ENCODE data around the gene OR1A2. TPM values are rescaled to one million over a fixed set of nuclear protein-coding genes. Genes with fewer than 3 reads are reported as not detected.

Gene OR1A2
- total RNA-seq (not detected in 2 replicates), polyA plus RNA-seq (not detected in 2 replicates)

DNA sequence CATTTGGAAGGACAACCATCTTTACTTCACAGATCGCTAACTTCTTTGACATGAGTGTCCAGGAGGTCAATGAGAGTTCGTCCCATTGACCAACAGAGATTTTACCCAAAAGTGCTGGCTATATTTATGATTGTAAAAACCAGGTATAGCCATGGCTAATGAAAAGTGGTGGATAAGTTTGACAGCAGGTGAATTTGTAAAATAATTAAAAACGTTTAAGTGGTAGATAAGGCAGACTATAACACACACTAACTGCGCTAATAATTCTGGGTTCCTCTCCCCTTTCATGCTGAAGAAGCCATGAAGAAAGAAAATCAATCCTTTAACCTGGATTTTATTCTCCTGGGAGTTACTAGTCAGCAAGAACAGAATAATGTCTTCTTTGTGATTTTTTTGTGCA lies at the start of gene OR1A2:
Gene OR1A2 (plus strand): TSS at position 301 of the 400 bp plus-strand sequence. CDS start 0 bp downstream, at position 301.
- Histone ChIP-seq H3K9me3 (ENCODE audit: low read depth) (no peaks in the 10 kb centered on the region), H3K4me1 (ENCODE audit: insufficient read depth) (no peaks in the 10 kb centered on the region), H2AFZ (no peak within 1 kb of the TSS), H3K4me2 (no peak within 1 kb of the TSS), H3K27me3 (no peaks in the 10 kb centered on the region), H4K20me1 (ENCODE audit: insufficient read depth, poor library complexity, severe bottlenecking) (no peaks in the 10 kb centered on the region), H3K79me2 (no peaks in the 10 kb centered on the region), H3K27ac (no peak within 1 kb of the TSS), H3K9me2 (replicated peaks; ENCODE audit: insufficient read depth) (no peaks in the 10 kb centered on the region), H3K36me3 (replicated peaks; ENCODE audit: insufficient read depth, low read depth) (no peaks in the 10 kb centered on the region), H3K4me3 (no peak within 1 kb of the TSS)
- TF ChIP-seq EZH2 (IDR thresholded peaks at IDR 0.05; ENCODE audit: borderline replicate concordance), result no peak
- TF ChIP-seq, protein P1, sequence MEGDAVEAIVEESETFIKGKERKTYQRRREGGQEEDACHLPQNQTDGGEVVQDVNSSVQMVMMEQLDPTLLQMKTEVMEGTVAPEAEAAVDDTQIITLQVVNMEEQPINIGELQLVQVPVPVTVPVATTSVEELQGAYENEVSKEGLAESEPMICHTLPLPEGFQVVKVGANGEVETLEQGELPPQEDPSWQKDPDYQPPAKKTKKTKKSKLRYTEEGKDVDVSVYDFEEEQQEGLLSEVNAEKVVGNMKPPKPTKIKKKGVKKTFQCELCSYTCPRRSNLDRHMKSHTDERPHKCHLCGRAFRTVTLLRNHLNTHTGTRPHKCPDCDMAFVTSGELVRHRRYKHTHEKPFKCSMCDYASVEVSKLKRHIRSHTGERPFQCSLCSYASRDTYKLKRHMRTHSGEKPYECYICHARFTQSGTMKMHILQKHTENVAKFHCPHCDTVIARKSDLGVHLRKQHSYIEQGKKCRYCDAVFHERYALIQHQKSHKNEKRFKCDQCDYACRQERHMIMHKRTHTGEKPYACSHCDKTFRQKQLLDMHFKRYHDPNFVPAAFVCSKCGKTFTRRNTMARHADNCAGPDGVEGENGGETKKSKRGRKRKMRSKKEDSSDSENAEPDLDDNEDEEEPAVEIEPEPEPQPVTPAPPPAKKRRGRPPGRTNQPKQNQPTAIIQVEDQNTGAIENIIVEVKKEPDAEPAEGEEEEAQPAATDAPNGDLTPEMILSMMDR (IDR thresholded peaks at IDR 0.05; ENCODE audit: poor library complexity), result no peak
- no peak for TF ChIP-seq EZH2phosphoT487 (IDR thresholded peaks at IDR 0.05; ENCODE audit: low read depth, severe bottlenecking, unreplicated experiment)
- no peak for DNase-seq (ENCODE audit: low spot score)
- 46% methylated on average over 4 of the region's 4 CpGs for WGBS (ENCODE audit: low lambda C conversion rate, missing lambda C conversion rate)

DNA sequence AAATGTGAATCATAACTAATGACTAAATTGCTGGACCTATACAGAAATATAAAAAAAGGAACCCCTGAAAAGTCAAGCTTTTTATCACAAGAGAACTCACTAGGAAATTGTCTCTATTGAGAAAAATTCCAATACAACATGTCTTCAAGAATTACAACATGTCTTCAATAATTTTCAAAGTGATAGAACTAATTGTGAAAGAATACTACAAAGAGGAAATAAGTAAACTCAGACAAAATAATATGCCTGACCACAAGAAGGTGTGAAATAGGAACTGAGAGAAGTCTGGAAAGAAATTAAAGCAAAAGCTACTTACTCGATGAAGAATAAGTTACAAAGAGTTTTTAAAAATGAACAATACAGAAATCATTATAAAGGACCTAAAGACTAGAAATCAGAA lies 40.1 kb upstream of the OR1A2 start:
- 67% methylated on average over 1 of the region's 1 CpG for WGBS (ENCODE audit: low lambda C conversion rate, missing lambda C conversion rate)

GRCh38 chr17:3167574-3167973 lies 29.7 kb upstream of the OR1A2 start:
- no peak overlapping the region for H3K4me3 ChIP-seq
- H3K36me3 ChIP-seq (replicated peaks; ENCODE audit: insufficient read depth, low read depth), result no peaks in the 10 kb centered on the region
- no peaks in the 10 kb centered on the region for H3K4me1 ChIP-seq (ENCODE audit: insufficient read depth)
- no peaks in the 10 kb centered on the region for H3K9me3 ChIP-seq (ENCODE audit: low read depth)
- no peak for DNase-seq (ENCODE audit: low spot score)
- H3K27ac ChIP-seq, result no peak overlapping the region
- H3K79me2 ChIP-seq, result no peaks in the 10 kb centered on the region
- no peaks in the 10 kb centered on the region for H4K20me1 ChIP-seq (ENCODE audit: insufficient read depth, poor library complexity, severe bottlenecking)
- 77% methylated on average over 5 of the region's 5 CpGs for WGBS (ENCODE audit: low lambda C conversion rate, missing lambda C conversion rate)
- H3K27me3 ChIP-seq, result no peaks in the 10 kb centered on the region
- no peaks in the 10 kb centered on the region for H3K9me2 ChIP-seq (replicated peaks; ENCODE audit: insufficient read depth)
- TF ChIP-seq EZH2phosphoT487 (IDR thresholded peaks at IDR 0.05; ENCODE audit: low read depth, severe bottlenecking, unreplicated experiment), result no peak
- TF ChIP-seq, protein P1 (IDR thresholded peaks at IDR 0.05; ENCODE audit: poor library complexity), result no peak
- TF ChIP-seq EZH2 (IDR thresholded peaks at IDR 0.05; ENCODE audit: borderline replicate concordance), result no peak
- H2AFZ ChIP-seq, result no peak overlapping the region
- no peak overlapping the region for H3K4me2 ChIP-seq

More for the DNA sequence above, 40.1 kb upstream of the OR1A2 start:
- Histone ChIP-seq H2AFZ (no peak overlapping the region), H3K27me3 (no peaks in the 10 kb centered on the region), H3K4me1 (ENCODE audit: insufficient read depth) (no peaks in the 10 kb centered on the region), H3K27ac (no peak overlapping the region), H3K36me3 (replicated peaks; ENCODE audit: insufficient read depth, low read depth) (no peaks in the 10 kb centered on the region), H4K20me1 (ENCODE audit: insufficient read depth, poor library complexity, severe bottlenecking) (no peaks in the 10 kb centered on the region), H3K9me3 (ENCODE audit: low read depth) (no peaks in the 10 kb centered on the region), H3K9me2 (replicated peaks; ENCODE audit: insufficient read depth) (no peaks in the 10 kb centered on the region), H3K4me2 (no peak overlapping the region), H3K4me3 (no peak overlapping the region), H3K79me2 (no peaks in the 10 kb centered on the region)
- no peak for DNase-seq (ENCODE audit: low spot score)
- TF ChIP-seq, protein P1 (IDR thresholded peaks at IDR 0.05; ENCODE audit: poor library complexity), result no peak
- no peak for TF ChIP-seq EZH2 (IDR thresholded peaks at IDR 0.05; ENCODE audit: borderline replicate concordance)
- TF ChIP-seq EZH2phosphoT487 (IDR thresholded peaks at IDR 0.05; ENCODE audit: low read depth, severe bottlenecking, unreplicated experiment), result no peak

DNA sequence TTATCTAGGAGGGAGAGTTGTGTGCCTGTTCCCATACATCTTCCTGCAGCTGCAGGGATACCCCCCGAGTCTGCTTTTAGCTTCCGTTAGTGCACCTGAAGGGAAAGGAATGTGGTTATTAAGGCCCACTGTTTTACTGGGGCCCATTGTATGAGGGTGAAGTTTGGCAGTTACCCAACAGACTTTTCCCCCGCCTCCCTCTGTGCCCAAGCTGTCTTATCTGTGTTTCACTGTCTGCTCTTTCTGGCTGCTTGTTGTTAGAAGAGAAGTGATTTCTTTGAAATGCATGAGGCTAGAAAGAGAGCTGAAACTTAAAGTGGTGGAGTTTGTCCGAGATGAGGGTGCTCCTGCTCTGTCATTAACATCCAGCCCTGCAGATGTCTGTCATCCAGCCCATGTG lies 7.4 kb upstream of the OR1A2 start:
- Histone ChIP-seq H3K4me1 (ENCODE audit: insufficient read depth) (no peaks in the 10 kb centered on the region), H3K27ac (no peak overlapping the region), H4K20me1 (ENCODE audit: insufficient read depth, poor library complexity, severe bottlenecking) (no peaks in the 10 kb centered on the region), H3K4me2 (no peak overlapping the region), H3K36me3 (replicated peaks; ENCODE audit: insufficient read depth, low read depth) (no peaks in the 10 kb centered on the region), H3K9me3 (ENCODE audit: low read depth) (no peaks in the 10 kb centered on the region), H3K9me2 (replicated peaks; ENCODE audit: insufficient read depth) (no peaks in the 10 kb centered on the region), H2AFZ (no peak overlapping the region), H3K4me3 (no peak overlapping the region), H3K27me3 (no peaks in the 10 kb centered on the region), H3K79me2 (no peaks in the 10 kb centered on the region)
- DNase-seq (ENCODE audit: low spot score), result no peak
- TF ChIP-seq EZH2phosphoT487 (IDR thresholded peaks at IDR 0.05; ENCODE audit: low read depth, severe bottlenecking, unreplicated experiment) (no peak), EZH2 (IDR thresholded peaks at IDR 0.05; ENCODE audit: borderline replicate concordance) (no peak)
- TF ChIP-seq, protein P1 (IDR thresholded peaks at IDR 0.05; ENCODE audit: poor library complexity), result no peak
- WGBS (ENCODE audit: low lambda C conversion rate, missing lambda C conversion rate), result 64% methylated on average over 4 of the region's 4 CpGs
